Measurements from ENCODE around the gene PRRC1. TPM values are rescaled to one million over a fixed set of nuclear protein-coding genes. Genes with fewer than 3 reads are reported as not detected.
"Not testable (repeated sequence)": the region's sequence is repeated elsewhere in the genome, so short reads cannot be mapped to it uniquely, and the experiment has no call there.

The PRRC1 gene
- total RNA-seq, 2 experiments from 2014 or later, result 44.4 to 47.7 TPM

DNA sequence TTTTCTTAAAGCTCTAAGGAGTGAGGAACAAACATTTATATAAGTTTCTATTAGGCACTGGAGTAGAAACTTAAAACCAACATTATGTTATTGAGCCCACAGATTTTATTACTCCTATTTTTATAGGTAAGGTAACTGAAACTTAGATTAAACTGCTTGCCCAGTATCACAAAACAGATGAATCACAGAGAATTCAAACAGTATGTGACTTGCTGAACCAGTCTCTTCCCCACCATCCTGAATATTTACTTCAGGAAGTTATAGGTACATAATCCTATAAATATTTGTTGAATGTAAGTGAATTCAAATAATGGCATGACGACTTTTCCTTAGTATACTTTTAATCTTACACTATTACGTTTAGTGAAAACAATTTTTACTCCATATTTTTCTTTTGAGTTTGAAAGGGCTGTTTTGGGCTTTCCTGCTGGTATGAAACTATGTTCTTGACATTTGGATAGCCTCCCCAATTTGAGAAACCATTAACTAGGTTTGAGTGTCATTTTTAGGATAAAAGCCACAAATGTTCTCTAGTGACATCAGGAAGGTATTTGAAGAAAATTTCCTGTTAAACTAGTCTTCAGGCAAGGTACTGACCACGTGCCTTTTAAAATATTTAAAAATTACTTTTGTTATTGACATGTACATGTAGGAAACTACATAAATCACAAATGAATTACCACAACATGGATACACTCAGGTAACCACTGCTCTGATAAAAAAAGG lies 39.3 kb downstream of the PRRC1 start:
- CTCF ChIA-PET, result no interaction called here
- Mint-ChIP-seq H3K4me3 (no peak overlapping the region), H3K4me1 (no peaks in the 10 kb centered on the region), H3K9me3 (no peaks in the 10 kb centered on the region), H3K27ac (no peak overlapping the region), H3K36me3 (ENCODE audit: low read depth) (peaks cover 7% of the 10 kb centered on the region), H3K27me3 (no peaks in the 10 kb centered on the region)
- POLR2A ChIA-PET, result no interaction called here
- no peak for DNase-seq

DNA sequence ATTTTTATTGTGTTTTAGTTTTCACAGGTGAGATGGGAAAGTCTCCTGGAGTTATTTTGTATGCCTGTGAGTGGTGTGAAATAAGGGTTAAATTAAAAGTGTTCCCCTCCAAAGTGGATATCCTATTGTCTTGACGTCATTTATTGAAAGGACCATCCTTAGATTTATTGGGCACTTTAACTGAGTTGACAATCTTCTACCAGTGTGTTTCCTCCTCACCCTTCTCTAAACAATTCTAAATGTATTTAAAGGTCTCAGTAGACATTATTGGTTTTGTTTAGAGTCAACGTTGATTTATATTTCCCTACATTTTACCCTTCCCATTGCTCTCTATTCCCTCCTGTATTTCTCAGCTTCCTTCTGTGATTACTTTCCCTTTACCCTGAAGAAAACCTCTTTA lies 40.8 kb downstream of the PRRC1 start:
- H3K4me1 Mint-ChIP-seq, result no peaks in the 10 kb centered on the region
- no peak overlapping the region for H3K27ac Mint-ChIP-seq
- H3K4me3 Mint-ChIP-seq, result no peak overlapping the region
- CTCF ChIA-PET, result no interaction called here
- H3K9me3 Mint-ChIP-seq, result no peaks in the 10 kb centered on the region
- H3K36me3 Mint-ChIP-seq (ENCODE audit: low read depth), result peaks cover 3% of the 10 kb centered on the region
- POLR2A ChIA-PET, result no interaction called here
- DNase-seq, result no peak
- no peaks in the 10 kb centered on the region for H3K27me3 Mint-ChIP-seq

DNA sequence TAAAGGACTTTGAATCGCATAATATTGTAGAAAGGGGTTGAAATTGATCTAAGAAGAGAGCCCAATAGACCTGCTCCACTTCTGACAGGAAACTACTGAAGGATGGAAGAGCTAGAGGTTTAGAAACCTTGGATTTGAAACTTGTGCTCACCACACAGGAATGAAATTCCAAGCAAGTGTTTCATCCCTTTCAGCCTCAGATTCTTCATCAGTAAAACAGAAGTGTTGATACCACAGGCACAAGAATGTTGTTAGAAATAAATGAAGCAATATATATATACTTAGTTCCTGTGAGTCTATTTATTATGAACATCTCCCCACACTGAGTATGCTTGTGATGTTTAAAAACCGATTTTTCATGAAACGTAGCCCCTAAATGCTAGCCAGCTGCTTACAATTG lies 43.8 kb downstream of the PRRC1 start:
- H3K9me3 Mint-ChIP-seq, result no peaks in the 10 kb centered on the region
- no peaks in the 10 kb centered on the region for H3K36me3 Mint-ChIP-seq (ENCODE audit: low read depth)
- POLR2A ChIA-PET, result no interaction called here
- H3K4me3 Mint-ChIP-seq, result no peak overlapping the region
- H3K27me3 Mint-ChIP-seq, result peaks cover 4% of the 10 kb centered on the region
- peaks cover 2% of the 10 kb centered on the region for H3K4me1 Mint-ChIP-seq
- CTCF ChIA-PET, result interaction anchor here (1.6 kb wide), 1 partner anchor 9 kb away, joined by 3 read pairs; no protein-coding TSS in a partner anchor
- no peak overlapping the region for H3K27ac Mint-ChIP-seq
- DNase-seq, result no peak

DNA sequence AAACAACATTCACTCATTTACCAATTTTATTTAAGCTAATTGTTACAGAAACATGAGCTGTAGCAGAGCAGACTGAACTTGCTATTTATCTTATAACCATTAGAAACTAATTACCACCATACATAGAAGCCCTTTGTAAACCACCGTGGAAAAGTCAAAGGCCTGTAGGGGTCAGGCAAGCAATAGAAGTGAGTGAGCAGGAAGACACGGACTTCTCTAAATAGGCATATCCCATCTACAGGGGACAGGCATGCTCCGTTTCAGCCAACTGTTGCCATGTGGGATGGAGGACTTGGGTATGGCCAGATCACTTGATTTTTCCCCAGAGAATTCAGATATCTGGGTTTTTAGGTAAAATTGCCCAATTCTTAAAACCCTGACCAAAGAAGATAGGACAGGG lies 44.8 kb downstream of the PRRC1 start:
- Mint-ChIP-seq H3K27me3 (peaks cover 5% of the 10 kb centered on the region), H3K9me3 (no peaks in the 10 kb centered on the region), H3K36me3 (ENCODE audit: low read depth) (no peaks in the 10 kb centered on the region), H3K4me1 (peaks cover 4% of the 10 kb centered on the region), H3K27ac (no peak overlapping the region), H3K4me3 (no peak overlapping the region)
- no peak for DNase-seq
- ChIA-PET CTCF (interaction anchor here (1.2 to 2.4 kb wide), 4 partner anchors 8 to 1113 kb away, joined by 3 to 6 read pairs (median 4); no protein-coding TSS in a partner anchor), POLR2A (no interaction called here)

DNA sequence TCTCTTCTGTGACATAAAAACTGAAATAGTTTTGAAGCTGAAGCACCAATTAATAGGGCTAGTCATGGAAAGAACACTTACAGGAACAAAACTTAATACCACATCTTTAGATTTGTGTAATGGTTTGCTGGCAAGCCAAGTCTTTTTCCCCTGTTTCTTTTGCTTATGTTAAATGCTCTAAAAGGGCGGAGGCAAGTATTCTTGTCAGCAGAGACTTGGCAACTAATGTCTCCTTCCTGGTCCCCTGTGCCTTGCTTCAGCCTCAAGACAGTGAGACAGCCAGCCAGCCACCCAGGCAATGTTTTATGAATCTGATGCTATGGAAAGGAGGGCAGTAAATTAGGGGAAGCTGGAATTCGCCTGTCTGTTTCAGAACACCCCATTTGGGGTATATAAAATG lies 45.7 kb downstream of the PRRC1 start:
- no peak for DNase-seq
- no peaks in the 10 kb centered on the region for H3K9me3 Mint-ChIP-seq
- ChIA-PET CTCF (interaction anchor here (1.2 to 2.4 kb wide), 4 partner anchors 9 to 1112 kb away, joined by 3 to 15 read pairs (median 6); no protein-coding TSS in a partner anchor), POLR2A (no interaction called here)
- H3K4me3 Mint-ChIP-seq, result no peak overlapping the region
- peaks cover 11% of the 10 kb centered on the region for H3K4me1 Mint-ChIP-seq
- peaks cover 9% of the 10 kb centered on the region for H3K27me3 Mint-ChIP-seq
- no peak overlapping the region for H3K27ac Mint-ChIP-seq
- H3K36me3 Mint-ChIP-seq (ENCODE audit: low read depth), result no peaks in the 10 kb centered on the region

DNA sequence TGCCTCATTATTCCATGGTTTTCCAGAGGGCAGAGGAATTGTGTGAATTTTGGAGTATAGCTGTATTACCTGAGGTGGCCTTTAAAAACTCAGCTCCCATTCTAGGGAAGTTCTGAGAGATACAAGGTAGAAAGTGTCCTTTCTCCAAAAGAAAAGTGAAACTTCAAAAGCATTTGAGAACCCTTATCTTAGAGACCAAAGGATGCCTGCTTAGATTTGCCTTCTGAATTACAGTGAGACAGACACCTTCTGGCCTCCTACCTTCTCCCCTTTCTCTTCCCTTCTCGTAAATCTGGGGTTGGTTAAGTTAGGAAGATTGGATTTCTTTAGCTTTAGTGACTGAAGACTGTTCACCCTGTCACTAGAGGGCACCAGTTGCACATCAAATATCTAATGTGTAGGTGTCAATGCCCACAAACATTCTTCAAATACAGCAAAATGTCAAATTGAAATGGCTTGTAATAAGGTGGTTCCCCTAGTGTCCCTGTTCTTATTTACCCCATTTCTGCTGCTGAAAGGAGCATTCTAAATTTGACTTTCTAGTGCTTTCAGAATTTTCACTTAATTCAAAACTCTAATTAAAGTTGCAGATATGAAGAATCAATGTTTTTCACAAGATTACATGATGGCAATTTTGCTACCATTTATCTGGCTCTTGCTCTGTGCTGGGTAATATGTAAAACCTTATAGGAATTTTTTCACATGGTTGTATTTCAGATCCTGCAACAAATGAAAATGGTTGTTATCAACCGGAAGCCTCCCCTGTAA lies 46.7 kb downstream of the PRRC1 start:
- peaks cover 15% of the 10 kb centered on the region for H3K4me1 Mint-ChIP-seq
- H3K27me3 Mint-ChIP-seq, result peaks cover 12% of the 10 kb centered on the region
- CTCF ChIA-PET, result interaction anchor here (0.8 to 2.4 kb wide), 5 partner anchors 8 to 1111 kb away, joined by 3 to 15 read pairs (median 5); no protein-coding TSS in a partner anchor
- no peak overlapping the region for H3K4me3 Mint-ChIP-seq
- H3K9me3 Mint-ChIP-seq, result no peaks in the 10 kb centered on the region
- no peaks in the 10 kb centered on the region for H3K36me3 Mint-ChIP-seq (ENCODE audit: low read depth)
- peak; percentile 38 for DNase-seq
- POLR2A ChIA-PET, result no interaction called here
- no peak overlapping the region for H3K27ac Mint-ChIP-seq

DNA sequence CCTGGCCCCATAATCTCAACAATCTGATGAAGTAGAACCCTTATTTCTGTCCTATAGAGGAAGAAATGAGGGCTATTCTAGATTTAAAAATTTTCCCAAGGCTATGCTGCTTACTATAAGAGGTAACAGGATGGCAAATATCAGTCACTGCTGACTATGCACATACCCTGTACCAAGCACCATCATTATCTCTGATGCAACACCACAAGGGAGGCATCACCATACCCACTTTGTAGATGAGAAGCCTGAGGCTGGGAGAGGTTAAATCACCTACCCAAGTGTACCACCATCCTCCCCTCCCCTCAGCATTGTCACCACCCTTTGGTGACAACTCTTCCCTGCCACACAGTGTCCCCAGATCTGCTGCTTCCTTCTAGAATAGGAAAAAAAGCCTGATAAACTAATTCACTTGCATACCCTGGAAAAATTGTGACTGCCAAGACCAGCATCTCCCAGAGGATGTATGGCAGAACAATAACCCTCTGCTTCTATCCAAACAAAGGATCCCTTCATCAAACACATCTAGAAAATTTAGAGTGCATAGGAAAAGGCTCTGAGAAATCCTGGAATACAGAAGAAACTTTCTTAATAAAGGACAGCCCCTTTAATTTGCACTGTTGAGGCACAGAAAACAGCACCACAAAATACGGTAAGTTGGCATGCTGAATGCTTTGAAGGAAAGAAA lies 48.3 kb downstream of the PRRC1 start:
- Mint-ChIP-seq H3K4me1 (peaks cover 15% of the 10 kb centered on the region), H3K27me3 (peaks cover 14% of the 10 kb centered on the region), H3K27ac (no peak overlapping the region), H3K4me3 (no peak overlapping the region), H3K9me3 (no peaks in the 10 kb centered on the region), H3K36me3 (ENCODE audit: low read depth) (no peaks in the 10 kb centered on the region)
- CTCF ChIA-PET, result interaction anchor here (0.6 kb wide), 1 partner anchor 310 kb away, joined by 3 read pairs; no protein-coding TSS in a partner anchor
- DNase-seq, result no peak
- POLR2A ChIA-PET, result no interaction called here

DNA sequence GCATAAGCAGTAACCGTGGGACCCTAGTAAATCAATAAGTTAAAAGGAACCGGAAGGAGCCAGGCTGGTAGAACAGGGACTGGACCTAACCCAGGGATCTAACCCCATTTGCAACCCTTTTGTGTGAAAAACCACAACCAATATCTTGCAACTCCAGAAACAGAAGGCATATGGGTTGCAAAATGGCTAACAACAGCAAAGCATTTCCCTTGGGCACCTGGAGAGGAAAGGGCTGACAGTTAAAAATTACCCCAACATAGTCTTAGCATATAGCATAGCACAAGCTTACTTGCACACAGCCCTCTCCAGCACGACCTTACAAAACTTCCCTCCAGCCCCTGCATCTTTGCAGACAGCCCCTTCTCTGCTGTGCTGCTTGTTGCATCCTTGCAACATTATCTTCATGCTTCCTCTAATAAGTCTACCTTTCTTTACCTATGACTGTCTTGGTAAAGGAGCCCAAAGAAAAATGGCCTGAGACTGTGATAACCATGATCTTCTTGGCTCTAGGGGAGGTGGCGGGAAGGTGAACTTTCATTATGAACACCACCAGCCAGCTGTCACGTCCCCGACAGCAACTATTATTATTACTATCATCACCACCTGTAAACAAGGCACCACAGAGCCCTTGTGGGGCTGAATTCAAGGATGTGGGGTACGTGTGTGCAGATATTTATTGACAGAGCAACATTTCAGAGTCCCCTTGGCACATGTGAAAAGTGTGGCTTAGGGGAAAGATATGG lies 49.8 kb downstream of the PRRC1 start:
- no peaks in the 10 kb centered on the region for H3K36me3 Mint-ChIP-seq (ENCODE audit: low read depth)
- H3K9me3 Mint-ChIP-seq, result no peaks in the 10 kb centered on the region
- no peak overlapping the region for H3K27ac Mint-ChIP-seq
- no peak for DNase-seq
- ChIA-PET POLR2A (no interaction called here), CTCF (no interaction called here)
- H3K27me3 Mint-ChIP-seq, result peaks cover 14% of the 10 kb centered on the region
- peaks cover 15% of the 10 kb centered on the region for H3K4me1 Mint-ChIP-seq
- no peak overlapping the region for H3K4me3 Mint-ChIP-seq

DNA sequence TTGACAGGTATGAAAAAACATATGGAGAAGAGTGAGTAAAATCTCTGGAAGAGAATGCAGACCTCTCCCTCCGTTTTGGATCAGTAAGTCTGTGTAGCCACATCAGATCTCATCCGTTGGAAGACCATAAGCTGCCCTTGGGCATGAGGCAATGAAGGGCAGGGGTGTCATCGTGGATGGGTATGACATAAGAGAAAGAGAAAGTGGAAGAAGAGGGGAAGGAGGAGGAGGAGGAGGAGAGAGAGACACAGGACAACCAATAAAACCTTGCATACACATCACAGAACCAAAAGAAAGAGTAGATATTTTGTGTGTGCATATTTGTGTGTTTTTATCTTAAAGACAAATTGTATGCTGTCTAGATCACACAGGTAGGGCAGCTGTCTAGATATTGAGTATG lies 50.7 kb downstream of the PRRC1 start:
- no peaks in the 10 kb centered on the region for H3K36me3 Mint-ChIP-seq (ENCODE audit: low read depth)
- DNase-seq, result no peak
- ChIA-PET CTCF (no interaction called here), POLR2A (no interaction called here)
- H3K4me1 Mint-ChIP-seq, result peaks cover 15% of the 10 kb centered on the region
- peaks cover 14% of the 10 kb centered on the region for H3K27me3 Mint-ChIP-seq
- H3K27ac Mint-ChIP-seq, result no peak overlapping the region
- no peak overlapping the region for H3K4me3 Mint-ChIP-seq
- H3K9me3 Mint-ChIP-seq, result no peaks in the 10 kb centered on the region

DNA sequence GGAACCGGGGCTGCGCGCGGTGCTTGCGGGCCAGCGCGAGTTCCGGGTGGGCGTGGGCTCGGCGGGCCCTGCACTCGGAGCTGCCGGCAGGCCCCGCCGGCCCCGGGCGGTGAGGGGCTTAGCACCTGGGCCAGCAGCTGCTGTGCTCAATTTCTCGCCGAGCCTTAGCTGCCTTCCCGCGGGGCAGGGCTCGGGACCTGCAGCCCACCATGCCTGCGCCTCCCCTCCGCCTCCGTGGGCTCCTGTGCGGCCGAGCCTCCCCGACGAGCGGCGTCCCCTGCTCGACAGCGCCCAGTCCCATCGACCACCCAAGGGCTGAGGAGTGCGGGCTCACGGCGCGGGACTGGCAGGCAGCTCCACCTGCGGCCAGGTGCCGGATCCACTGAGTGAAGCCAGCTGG lies 52.0 kb downstream of the PRRC1 start:
- H3K4me3 Mint-ChIP-seq; H3K9me3 Mint-ChIP-seq; DNase-seq; H3K27ac Mint-ChIP-seq; POLR2A ChIA-PET; H3K36me3 Mint-ChIP-seq (ENCODE audit: low read depth): not testable (repeated sequence)
- H3K4me1 Mint-ChIP-seq, result peaks cover 13% of the 10 kb centered on the region
- CTCF ChIA-PET, result interaction anchor here (1.0 kb wide), 2 partner anchors 8 to 33 kb away, joined by 3 read pairs; no protein-coding TSS in a partner anchor
- H3K27me3 Mint-ChIP-seq, result peaks cover 16% of the 10 kb centered on the region

DNA sequence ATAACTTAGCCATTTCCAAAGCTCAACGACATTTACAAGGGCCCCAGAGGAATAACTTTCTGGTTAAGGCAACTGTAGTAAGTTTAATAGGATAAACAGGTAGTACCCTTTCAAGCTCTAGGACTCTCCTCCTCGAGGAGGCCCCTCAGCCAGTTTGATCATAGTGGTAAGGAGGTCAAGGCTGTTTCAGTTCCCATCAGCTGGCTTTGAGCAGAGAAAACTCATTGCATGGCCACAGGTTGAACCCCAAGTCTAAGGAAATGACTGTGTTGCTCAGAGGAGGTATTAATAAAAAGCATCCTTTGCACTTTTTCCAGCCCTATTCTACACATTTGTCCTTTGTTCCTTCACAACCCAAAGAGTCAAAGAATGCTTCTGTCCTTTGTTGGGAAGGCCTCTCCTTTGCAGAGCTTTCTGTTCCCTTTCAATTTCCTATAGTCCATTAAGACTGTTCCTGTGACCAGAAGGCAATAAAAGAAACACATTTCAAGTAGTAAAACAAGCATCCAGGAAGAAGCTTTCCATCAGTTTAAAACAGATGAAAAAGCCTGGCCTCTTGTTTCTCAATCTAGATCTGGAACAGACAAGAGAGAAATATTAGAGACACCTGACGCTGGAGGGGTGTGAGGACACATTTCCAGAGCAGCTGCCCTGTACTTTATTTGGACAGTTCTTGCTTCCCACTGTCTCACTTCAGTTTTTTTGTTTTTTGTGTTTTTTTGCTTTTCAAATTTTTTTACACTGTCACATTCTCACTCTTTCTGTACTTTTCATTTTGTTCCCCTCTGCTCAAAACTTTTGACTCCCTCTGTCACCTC lies 54.1 kb downstream of the PRRC1 start:
- ChIA-PET CTCF (interaction anchor here (1.7 kb wide), 1 partner anchor 19 kb away, joined by 3 read pairs; no protein-coding TSS in a partner anchor), POLR2A (no interaction called here)
- no peak overlapping the region for H3K4me3 Mint-ChIP-seq
- H3K27me3 Mint-ChIP-seq, result peaks cover 20% of the 10 kb centered on the region
- peaks cover 13% of the 10 kb centered on the region for H3K4me1 Mint-ChIP-seq
- H3K27ac Mint-ChIP-seq, result no peak overlapping the region
- H3K9me3 Mint-ChIP-seq, result peaks cover 10% of the 10 kb centered on the region
- peaks cover 2% of the 10 kb centered on the region for H3K36me3 Mint-ChIP-seq (ENCODE audit: low read depth)
- no peak for DNase-seq

DNA sequence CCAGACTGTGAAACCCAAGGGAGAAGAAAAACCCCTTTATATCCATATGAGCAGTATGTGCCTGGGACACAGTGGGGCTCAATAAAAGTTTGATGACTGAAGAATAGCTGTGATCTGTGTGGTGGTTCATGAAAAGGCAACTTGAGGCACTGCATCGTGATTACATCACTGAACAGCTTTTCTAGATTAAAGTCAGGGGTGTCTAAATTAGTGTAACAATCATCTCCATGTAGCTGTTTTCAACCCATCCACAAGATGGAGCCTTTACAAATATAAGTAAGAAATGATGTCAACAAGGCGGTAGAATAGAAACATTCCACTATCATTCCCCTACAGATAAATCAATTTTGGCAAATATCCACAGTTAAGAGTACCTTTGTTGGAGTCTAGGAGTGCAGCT lies 55.5 kb downstream of the PRRC1 start:
- POLR2A ChIA-PET, result no interaction called here
- Mint-ChIP-seq H3K4me3 (no peak overlapping the region), H3K4me1 (peaks cover 8% of the 10 kb centered on the region), H3K27ac (no peak overlapping the region), H3K9me3 (peaks cover 10% of the 10 kb centered on the region), H3K36me3 (ENCODE audit: low read depth) (peaks cover 2% of the 10 kb centered on the region), H3K27me3 (peaks cover 22% of the 10 kb centered on the region)
- CTCF ChIA-PET, result interaction anchor here (0.9 to 1.2 kb wide), 3 partner anchors 10 to 46 kb away, joined by 3 to 5 read pairs (median 4); no protein-coding TSS in a partner anchor
- no peak for DNase-seq

All from activated CD4-positive, alpha-beta memory T cell treated with anti-CD3 and anti-CD28 coated beads, Interleukin-2, amount 10 ng/mL, durations not matched to agents 7 days and 5 days (primary cell).